CMK (cell line): Measurements from ENCODE around the gene CNTN5.
"Not testable (repeated sequence)": the region's sequence is repeated elsewhere in the genome, so short reads cannot be mapped to it uniquely, and the experiment has no call there.

Experiments used
- DNase-seq: peaks from one replicate; pipeline ENCODE4 v3.0.0-alpha.2; 2010; ENCODE audit warnings: low read depth

The CNTN5 gene

DNA sequence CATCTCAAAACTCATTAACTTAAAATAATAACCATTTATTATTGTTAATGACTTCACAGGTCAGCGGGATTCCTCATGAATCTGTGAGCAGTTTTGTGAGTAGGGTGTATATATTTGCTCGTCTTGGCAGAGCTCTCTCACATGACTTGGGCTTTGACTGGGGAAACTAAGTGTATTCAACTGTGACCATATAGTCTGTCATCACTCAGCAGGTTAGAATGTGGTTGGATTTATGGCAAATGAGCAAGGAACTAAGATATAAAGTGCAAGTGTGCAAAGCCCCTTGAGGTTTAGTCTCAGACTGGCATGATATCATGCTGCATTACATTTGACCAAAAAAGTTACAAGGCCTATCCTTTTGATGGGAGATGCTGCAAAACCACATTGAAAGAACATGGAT, 254.8 kb downstream of the CNTN5 start:
- DNase-seq: no peak

DNA sequence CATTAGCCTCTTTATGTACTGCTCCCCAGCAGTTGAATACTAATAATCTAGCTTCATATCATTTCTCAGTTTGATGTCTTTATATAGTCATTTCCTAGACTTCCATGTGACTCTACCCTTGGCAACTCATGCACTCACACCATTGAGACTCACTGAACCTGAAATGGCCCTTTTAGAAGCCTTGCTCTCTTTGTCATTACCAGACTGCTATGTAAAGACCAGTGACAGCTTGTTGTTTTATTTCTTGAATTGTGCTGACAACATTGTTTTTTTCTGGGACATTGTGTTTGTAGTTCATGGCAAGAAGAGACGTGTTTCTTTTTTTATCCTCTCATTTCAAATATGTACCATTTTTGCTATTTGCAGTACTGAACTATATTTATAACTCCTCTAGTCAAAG, 256.5 kb downstream of the CNTN5 start:
- DNase-seq: no peak

DNA sequence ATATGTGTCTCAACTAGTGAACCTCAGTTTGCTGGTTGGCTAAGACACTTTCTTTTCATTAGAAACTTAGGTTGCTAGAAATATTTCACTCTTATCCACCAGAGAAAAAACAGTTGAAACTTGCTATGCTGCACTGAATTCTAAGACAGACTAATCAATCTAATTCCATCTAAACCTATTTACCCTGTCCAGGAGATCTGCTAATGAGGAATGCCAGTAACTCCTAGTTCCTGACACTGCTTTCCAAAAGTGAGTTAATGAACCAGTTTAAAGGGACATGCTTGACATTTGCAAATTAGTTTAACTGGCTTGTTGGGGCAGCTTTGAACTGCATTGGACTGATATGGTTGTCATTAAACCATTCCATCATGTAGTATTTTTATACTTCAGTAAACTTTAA, 258.5 kb downstream of the CNTN5 start:
- no peak for DNase-seq

DNA sequence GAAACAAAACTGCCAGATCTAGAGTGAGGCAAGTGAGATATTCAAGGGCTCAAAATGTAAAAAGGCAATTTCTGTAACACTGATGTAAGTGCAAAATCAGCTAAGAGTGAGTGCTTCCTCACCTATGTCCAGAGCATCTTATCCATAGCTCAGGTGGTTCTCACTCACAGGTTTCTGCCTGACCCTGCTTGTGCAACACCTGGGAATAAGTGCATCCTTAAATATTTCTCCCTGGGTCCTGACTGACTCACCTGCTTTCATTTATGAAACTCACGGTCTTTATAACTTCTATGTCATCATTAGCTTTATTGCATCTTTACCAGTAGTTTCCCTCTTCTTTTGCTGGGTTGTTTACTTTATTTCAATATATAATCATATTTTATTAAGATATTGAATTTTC, 260.6 kb downstream of the CNTN5 start:
- DNase-seq: no peak

DNA sequence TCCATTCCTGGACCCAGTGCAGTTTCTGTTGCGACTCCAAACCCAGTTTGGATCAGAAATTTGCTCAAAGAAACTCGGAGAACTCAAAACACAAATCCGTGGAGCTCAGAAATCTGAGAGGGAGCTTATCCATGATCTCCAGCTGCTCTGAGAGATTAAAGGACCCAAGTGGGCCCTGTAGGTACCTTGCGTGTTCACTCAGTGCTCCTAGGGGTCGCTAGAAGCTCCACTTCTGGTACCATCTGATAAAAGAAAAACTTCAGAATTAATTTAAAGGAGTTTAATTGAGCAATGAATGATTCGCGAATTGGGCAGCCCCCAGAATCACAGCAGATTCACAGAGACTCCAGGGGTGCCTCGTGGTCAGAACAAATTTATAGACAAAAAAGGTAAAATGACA, 277.2 kb downstream of the CNTN5 start:
- not testable (repeated sequence) for DNase-seq

DNA sequence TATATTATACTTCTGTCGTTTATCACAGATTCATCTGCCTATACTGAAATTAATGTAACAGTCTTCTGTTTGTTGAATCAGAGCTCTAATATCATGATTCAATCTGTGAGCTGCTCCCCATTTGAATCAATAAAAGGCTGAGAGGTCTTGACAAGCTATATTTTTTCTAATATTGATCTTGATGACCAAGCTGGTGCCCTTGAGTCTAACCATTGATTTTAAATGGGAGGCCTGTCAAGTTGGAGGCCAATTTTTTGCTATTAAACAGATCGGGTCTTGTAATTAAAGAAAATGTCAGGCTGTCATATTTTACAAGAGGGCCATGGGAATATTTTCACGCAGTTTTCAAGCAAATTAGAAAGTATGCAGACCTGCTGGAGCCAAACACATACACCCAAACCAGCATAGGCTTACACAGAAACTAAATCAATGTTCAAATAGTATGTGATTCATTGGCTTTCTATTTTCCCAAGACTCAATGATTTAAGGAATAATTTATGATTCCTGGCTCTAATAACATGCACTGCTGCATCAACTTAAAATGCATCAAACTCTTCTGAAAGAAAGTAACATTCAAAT, 286.9 kb downstream of the CNTN5 start:
- DNase-seq: no peak

DNA sequence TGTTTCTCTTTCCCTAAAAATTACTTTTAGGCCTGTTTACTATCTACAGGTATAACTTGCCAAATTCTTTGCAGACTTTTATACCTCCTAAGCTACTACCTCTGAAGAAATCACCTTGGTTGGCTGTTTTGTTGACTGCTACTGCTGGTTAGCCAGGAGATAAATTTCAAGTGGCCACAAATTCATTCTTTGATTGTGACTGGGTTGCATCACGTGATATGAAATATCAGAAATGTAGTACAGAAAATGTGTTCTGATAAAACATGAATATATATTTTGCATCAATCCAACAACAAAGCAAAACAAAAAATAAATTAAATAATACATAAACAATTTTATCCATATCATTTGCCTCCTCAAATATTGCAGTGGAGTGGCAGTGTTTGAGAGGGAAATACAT, 291.1 kb downstream of the CNTN5 start:
- no peak for DNase-seq

DNA sequence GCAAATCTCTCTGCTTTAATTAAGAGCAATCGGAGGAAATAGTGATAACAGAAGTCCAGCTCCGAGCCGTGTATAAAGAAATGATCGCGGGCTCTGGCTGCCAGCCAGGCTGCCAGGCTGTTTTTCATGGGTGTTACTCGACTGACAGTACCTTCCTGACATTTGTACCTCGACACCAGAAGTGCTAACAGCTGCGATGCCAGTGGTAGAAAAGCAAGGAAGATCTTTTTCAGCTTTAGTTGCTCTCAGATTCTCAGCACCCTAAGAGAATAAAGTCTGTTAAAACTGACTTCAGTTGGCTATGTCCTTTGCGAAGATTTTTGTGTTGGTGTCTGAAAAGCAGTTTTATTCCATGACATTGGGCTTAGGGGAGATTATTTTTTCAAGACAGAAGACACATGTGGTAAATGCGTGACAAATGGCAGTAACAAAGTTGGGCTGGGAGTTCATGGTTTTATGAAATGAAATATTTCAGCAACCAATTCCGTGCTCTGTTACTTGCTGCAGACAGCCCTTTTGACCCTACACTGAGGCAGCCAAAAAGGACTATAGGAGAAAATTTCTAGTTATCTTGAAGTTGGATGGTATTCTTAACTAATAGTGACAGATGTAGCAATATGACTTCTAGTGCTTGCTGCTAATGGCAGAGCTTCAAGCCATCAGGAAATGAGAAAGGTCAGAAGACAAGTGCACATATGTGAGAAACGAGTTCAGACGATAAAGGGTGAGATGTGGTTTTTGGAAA, 296.2 kb downstream of the CNTN5 start:
- DNase-seq: no peak

DNA sequence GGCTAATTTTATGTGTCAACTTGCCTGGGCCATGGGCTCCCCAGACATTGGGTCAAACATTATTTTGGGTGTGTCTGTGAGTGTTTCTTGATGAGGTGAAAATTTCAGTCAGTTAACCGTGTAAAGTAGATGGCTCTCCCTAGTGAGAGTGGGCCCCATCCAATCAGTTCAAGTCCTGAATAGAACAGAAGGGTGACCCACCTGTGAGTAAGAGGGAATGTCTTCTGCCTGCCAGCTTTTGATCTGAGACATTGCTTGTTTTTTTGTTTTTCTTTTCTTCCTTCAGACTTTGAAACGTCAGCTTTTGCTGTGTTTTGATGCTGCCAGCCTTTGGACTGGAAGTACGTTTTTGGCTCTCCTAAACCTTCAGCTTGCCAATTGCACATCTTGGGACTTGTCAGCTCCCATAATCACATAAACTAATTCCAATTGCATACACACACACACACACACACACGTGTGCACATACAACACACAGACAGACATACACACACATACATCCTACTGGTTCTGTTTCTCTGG, 300.1 kb downstream of the CNTN5 start:
- DNase-seq: no peak

DNA sequence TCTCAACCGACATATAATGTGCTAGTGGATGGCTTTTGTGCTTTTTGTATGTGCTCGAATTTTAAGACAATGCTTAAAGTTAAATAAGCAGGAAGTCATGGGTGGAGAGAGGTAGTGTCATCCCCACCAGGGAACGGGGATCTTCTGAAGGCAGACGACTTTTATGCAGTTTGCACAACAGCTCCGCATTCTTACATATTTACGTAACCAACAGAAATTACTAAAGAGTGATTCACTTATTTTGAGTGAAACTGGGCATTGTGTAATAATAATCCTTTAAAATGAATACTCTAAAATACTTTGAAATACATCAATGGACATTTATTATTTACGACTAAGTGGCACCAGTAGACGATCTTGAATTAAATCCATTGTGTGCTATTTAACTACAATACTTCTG, 305.1 kb downstream of the CNTN5 start:
- DNase-seq: no peak

DNA sequence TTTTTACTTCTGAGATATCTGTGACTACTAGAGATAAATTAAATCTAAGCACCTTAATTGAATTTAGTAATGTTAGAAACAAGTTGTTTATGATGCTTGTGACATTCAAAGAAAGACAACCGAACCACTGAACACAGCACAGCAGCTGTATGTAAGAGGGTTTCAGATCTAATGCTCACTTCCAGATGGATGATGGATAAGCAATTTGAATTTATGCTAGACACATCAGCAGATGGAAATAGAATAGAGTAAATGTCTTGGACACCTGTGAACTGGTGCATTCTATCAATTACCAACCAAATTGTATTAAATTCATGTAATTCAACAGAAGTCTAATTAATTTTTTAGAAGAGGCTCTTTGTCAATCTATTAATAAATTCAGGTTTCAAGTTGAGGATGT, 306.3 kb downstream of the CNTN5 start:
- DNase-seq: no peak

DNA sequence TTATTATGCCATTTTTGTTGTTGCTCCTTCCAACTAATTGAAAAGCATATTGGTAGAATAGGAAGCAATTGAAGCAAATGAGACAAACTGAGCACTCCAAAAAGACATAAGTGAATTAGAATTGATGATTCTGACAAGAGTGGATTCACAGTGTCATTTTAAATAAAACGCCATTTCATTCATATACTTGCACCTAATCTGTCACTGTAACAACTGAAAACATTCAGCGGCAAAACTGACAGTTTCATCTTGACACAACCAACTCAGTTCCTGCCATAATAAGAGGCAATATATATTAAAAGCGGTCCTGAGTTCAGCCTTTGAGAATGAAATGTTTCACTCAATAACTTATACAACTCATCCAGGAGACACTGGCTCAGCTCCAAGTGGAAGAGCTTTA, 306.8 kb downstream of the CNTN5 start:
- DNase-seq: no peak

DNA sequence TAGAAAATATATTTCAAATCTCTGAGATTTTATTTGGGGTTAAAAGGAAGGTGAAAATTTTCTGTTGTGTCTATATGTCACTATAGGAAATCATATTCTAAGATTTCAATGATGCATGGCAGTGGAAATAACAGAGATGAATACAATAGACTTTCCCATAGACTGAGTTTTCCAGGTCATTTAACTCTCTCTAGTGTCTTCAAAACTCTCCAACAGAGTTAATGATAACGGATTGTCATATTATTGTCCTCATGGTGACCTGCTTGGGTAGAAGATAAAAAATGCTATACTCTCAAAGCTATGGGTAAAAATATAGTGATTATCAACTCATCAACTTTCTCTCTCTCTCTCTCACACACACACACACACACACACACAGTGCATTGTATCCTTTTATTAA, 312.9 kb downstream of the CNTN5 start:
- no peak for DNase-seq

DNA sequence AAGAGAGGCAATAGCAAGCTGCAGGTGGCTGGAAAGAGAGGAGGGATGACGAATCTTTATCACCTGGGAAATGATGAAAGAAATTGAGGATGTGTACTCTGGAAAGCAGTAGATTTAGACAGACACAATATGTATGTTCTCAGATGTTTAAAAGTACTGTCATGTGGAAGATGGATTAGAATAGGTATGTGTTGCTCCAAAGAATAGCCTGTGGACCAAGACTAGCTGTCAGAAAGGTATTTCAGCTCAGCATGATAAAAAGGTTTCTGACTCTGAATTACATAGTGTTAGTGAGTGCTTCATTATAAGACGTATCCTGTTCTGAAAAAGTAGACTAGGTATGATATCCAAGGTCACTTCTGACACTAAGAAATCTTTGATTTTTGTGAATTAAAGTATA, 322.4 kb downstream of the CNTN5 start:
- no peak for DNase-seq

DNA sequence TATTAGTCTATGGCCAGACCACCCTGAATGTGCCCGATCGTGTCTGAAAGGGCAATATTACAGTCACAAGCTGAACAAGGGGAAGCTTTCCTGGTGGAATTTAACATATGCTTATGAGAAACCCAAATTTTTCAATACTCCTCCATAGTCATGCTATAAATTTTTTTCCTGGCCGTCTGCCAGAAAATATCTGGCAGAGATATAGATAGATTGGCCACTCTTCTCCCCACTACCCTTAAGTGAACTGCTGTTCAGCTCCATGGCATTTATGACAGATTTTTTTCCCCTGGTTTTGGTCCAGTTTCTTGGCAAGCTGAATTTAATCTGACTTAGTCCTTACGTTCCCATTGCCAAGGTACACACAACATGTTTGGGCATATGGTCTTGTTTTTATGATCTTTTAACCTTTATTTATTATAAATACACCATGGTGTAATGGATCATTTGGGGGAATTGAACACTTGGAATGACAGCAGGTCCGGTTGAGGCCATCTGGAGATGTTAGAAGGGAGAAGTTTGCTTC, 328.5 kb downstream of the CNTN5 start:
- no peak for DNase-seq

DNA sequence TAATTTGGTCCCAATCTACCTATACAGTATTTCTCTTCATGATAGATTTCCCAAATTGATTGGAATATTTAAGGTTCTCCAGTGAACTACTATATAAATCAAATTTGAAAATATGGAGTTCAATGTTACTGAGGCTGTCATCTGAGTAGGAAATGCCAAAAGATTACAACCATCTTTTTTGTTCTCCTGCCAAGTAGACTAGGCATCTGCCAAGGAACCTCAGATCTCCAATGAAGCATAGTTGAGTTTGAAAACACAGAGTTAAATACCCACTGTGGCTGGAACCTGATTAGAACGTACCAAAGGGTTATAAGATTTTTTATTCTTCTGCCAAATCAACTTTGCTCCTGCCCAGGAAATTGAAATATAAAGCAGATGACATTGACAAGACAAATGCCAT, 330.9 kb downstream of the CNTN5 start:
- DNase-seq: no peak

DNA sequence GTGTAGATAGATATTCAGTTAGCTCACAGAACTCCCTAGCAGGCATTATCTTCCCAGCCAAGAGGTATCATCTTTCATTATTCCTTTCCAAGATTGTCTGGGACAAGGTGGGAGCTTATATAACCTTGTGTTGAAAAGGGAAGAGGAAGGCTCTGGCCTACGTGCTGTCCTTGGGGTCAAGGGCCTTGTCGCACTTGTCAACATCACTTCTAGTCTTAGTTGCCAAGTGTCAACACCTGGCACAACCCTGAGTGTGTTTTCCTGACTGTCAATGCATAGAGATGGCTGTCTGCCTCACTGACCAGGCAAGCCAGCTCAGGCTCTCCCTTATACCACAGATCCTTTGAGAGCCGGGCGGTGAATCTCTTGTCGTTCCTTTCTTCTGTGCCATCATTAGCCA, 331.9 kb downstream of the CNTN5 start:
- DNase-seq: no peak

DNA sequence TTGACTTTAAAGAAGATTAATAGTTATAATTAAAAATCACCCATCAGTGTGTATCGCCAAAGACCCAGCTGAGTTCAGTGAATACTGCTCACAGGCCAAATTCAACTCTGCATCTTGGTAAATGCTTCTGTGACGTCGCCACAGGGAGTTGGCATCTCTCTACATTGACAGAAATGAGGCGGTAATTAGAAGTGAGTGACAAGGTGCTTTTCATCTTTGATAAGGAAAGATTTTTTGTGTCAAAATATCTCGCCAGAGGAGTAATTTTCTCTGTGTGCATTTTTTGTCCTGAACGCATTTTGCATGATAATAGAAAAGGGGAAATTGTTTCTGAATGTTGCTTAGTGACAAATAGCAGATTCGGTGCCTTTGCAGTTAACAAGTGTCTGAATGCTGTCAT, 345.8 kb downstream of the CNTN5 start:
- DNase-seq: no peak

DNA sequence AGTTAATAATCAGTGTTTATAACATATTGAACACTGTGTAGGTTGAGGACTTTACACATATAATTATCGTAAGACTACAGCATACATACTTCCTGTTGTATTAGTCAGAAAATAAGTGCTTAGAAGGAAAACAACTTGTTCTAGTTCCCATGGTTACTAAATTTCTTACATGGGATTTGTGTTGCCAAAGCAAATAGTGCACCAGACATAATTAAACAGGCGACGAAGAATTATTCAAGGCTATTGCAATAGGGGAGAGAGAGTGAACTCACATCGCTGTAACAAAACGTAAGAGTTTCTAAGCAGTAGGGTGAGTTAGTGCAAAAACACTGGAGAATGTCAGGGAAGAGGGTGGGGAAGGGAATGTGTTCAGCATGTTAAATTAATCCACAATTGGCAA, 347.8 kb downstream of the CNTN5 start:
- DNase-seq: no peak

DNA sequence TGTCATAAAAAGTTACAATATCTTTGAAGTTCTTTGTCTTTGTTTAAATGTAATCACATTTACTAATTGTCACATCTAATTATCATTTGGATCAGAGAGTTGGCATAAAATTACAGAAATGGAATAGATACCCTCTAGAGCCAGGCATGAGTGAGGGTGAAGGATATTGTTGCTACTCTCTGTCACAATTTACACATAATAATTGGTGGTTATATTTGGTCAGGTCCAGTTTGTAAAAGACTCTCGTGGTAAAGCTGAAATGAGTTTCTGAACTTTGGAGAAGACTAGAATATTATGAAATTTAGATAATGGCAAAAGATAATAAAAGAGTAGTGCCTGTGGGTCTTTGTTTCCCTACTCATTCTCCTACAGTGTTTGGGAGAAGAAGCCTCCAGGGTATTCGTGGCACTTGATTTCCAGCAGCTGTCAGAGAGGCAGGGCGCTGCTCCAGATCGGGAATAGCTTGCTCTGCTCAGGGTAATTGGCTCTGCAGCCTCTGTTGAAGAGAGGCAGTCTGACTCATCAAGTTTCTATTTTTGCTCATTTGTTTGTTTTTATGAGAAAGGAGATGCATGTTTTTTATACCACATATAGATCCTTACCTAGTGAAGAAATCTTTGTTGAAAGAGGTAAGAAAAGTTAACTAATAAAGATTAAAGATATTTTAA, 349.9 kb downstream of the CNTN5 start:
- DNase-seq: no peak

DNA sequence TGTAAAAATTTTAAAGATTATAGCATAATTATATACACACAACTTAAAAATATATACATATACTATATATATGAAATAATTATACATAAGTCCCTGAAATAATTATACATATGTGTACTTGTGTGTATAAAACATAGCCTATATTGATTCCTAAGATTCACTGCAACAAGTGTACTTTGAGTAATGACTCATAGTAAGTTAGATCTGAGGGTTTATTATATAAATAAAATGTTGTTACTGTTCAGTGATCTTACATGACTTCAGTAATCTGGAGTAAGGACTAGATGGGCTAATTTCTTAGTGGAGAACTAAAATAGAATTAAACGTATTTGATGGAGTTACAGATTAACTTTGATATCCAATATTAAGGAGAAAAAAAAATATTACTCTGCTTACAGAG, 350.5 kb downstream of the CNTN5 start:
- no peak for DNase-seq

DNA sequence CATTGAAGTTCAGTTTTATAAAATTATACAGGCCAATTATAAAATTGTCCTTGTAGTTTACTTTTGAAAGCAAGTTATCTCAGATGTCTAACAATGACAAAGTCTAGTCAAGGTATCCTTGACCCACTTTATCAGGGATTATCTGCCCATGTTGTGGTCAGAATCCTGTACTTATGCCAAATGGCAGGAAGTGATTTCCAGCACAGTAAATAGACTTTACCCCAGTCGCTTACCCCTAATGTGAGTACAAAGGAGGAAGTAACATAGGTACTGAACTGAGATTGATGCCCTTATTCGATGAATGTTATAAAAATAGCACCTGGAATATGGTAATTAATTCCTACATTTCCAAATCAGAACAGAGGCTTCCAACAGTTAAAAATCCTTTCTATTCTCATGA, 355.7 kb downstream of the CNTN5 start:
- no peak for DNase-seq

DNA sequence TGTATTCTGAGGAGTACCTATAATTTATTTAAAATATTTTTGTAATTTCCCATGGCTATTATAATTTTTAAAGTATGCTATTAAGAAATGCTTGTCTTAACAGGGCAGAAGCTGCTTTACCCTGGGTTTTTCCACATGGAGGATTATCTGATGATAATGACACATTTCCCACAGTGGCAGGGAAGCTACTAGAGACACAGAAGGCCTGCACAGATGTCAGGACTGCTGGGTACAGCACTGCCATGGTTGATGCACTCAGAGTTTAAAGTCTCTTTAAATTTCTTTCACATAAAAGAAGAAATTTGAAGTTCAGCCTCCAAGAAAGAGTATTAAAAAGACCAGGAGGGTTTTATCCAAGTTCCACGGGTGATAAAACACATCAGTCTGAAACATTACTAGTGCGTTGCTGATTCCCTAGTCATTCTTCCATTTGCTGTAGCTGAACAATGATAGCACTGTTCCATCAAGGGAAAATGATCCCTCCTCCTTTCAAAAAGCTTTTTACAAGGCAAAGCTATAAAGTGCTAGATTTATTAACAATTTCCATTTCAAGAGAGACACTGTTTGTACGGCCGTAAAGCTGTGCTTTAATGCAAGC, 363.0 kb downstream of the CNTN5 start:
- DNase-seq: no peak
